IPS DF 6.9 (cell line): ENCODE data around the gene PKP2.

Experiments
- DNase-seq: peaks from one replicate; pipeline ENCODE4 v3.0.0-alpha.2; 2013; ENCODE audit warnings: low read depth, low spot score
- H3K27ac ChIP-seq: one replicate; pipeline ENCODE4 v1.5.1; 2013; ENCODE audit warnings: low read length, control low read depth
- H3K27me3 ChIP-seq: 2 replicates; pipeline ENCODE4 v1.6.1; 2013; ENCODE audit warnings: mild to moderate bottlenecking, low read length; ENCODE audit not compliant: control insufficient read depth, insufficient read depth
- H3K36me3 ChIP-seq: 2 replicates; pipeline ENCODE4 v1.6.1; 2013; ENCODE audit warnings: low read length; ENCODE audit not compliant: control insufficient read depth, insufficient read depth
- H3K4me1 ChIP-seq: 2 replicates; pipeline ENCODE4 v1.6.1; 2013; ENCODE audit warnings: low read length; ENCODE audit not compliant: control insufficient read depth, insufficient read depth
- H3K4me3 ChIP-seq: 2 replicates; pipeline ENCODE4 v1.5.1; 2013; ENCODE audit warnings: mild to moderate bottlenecking, low read length
- H3K9me3 ChIP-seq: 2 replicates; pipeline ENCODE4 v1.6.1; 2013; ENCODE audit warnings: low read length, inconsistent platforms; ENCODE audit not compliant: control insufficient read depth, insufficient read depth
- WGBS: extraction: QIAGEN DNeasy Blood & Tissue Kit; methylation state at CpG from one replicate; pipeline ENCODE4 v1.1.7; 2013; ENCODE audit warnings: mixed read lengths, missing lambda C conversion rate; ENCODE audit not compliant: insufficient read length, insufficient coverage; 5-methylcytosine and 5-hydroxymethylcytosine counted together

Gene PKP2

GRCh38 chr12:32907898-32908476, 11.4 kb upstream of the PKP2 start:
- H3K4me1 ChIP-seq: 0 out of 2 replicates have a peak, but pooled peaks cover 1% of the 10 kb centered on the region
- no peak overlapping the region for H3K4me3 ChIP-seq
- DNase-seq: no peak
- H3K27me3 ChIP-seq: no peaks in the 10 kb centered on the region
- H3K9me3 ChIP-seq: no peaks in the 10 kb centered on the region
- no CpG with 5 or more reads among the region's 10 CpGs for WGBS
- H3K27ac ChIP-seq: no peak overlapping the region
- H3K36me3 ChIP-seq: no peaks in the 10 kb centered on the region

GRCh38 chr12:32907166-32907565, 10.6 kb upstream of the PKP2 start:
- Histone ChIP-seq H3K36me3 (no peaks in the 10 kb centered on the region), H3K27ac (no peak overlapping the region), H3K4me1 (0 out of 2 replicates have a peak, but pooled peaks cover 1% of the 10 kb centered on the region), H3K4me3 (no peak overlapping the region), H3K27me3 (no peaks in the 10 kb centered on the region), H3K9me3 (no peaks in the 10 kb centered on the region)
- no CpG with 5 or more reads among the region's 2 CpGs for WGBS
- no peak for DNase-seq

GRCh38 chr12:32906399-32907165, 10.0 kb upstream of the PKP2 start:
- Histone ChIP-seq H3K9me3 (no peaks in the 10 kb centered on the region), H3K4me1 (0 out of 2 replicates have a peak, but pooled peaks cover 1% of the 10 kb centered on the region), H3K27me3 (no peaks in the 10 kb centered on the region), H3K4me3 (no peak overlapping the region), H3K36me3 (no peaks in the 10 kb centered on the region), H3K27ac (no peak overlapping the region)
- no peak for DNase-seq
- WGBS: no CpG with 5 or more reads among the region's 9 CpGs

- no peaks in the 10 kb centered on the region for H3K36me3 ChIP-seq
- no peaks in the 10 kb centered on the region for H3K9me3 ChIP-seq
- H3K4me3 ChIP-seq: no peak overlapping the region
- H3K27ac ChIP-seq: no peak overlapping the region
- no peaks in the 10 kb centered on the region for H3K27me3 ChIP-seq
- DNase-seq: no peak
- H3K4me1 ChIP-seq: 0 out of 2 replicates have a peak, but pooled peaks cover 1% of the 10 kb centered on the region
- WGBS: no CpG with 5 or more reads among the region's 1 CpG
Observed at GRCh38 chr12:32903763-32904162, 7.2 kb upstream of the PKP2 start.

- no peak overlapping the region for H3K4me3 ChIP-seq
- H3K27ac ChIP-seq: no peak overlapping the region
- no peak for DNase-seq
- WGBS: no CpG with 5 or more reads among the region's 1 CpG
- H3K9me3 ChIP-seq: no peaks in the 10 kb centered on the region
- H3K27me3 ChIP-seq: no peaks in the 10 kb centered on the region
- H3K36me3 ChIP-seq: no peaks in the 10 kb centered on the region
- 0 out of 2 replicates have a peak, but pooled peaks cover 1% of the 10 kb centered on the region for H3K4me1 ChIP-seq
Observed at GRCh38 chr12:32903318-32903717, 6.7 kb upstream of the PKP2 start.

GRCh38 chr12:32902287-32902997, 5.9 kb upstream of the PKP2 start:
- no peaks in the 10 kb centered on the region for H3K9me3 ChIP-seq
- H3K4me1 ChIP-seq: 0 out of 2 replicates have a peak, but pooled peaks cover 1% of the 10 kb centered on the region
- no peak for DNase-seq
- H3K4me3 ChIP-seq: no peak overlapping the region
- H3K27me3 ChIP-seq: no peaks in the 10 kb centered on the region
- WGBS: no CpG with 5 or more reads among the region's 4 CpGs
- H3K36me3 ChIP-seq: no peaks in the 10 kb centered on the region
- no peak overlapping the region for H3K27ac ChIP-seq

GRCh38 chr12:32901553-32901952, 5.0 kb upstream of the PKP2 start:
- no peak overlapping the region for H3K27ac ChIP-seq
- H3K9me3 ChIP-seq: no peaks in the 10 kb centered on the region
- H3K4me1 ChIP-seq: 0 out of 2 replicates have a peak, but pooled peaks cover 1% of the 10 kb centered on the region
- no peak for DNase-seq
- WGBS: no CpG with 5 or more reads among the region's 4 CpGs
- H3K4me3 ChIP-seq: no peak overlapping the region
- no peaks in the 10 kb centered on the region for H3K27me3 ChIP-seq
- no peaks in the 10 kb centered on the region for H3K36me3 ChIP-seq

- Histone ChIP-seq H3K27me3 (no peaks in the 10 kb centered on the region), H3K27ac (no peak overlapping the region), H3K4me1 (no peaks in the 10 kb centered on the region), H3K9me3 (no peaks in the 10 kb centered on the region), H3K36me3 (no peaks in the 10 kb centered on the region), H3K4me3 (no peak overlapping the region)
- WGBS: no CpG with 5 or more reads among the region's 10 CpGs
- DNase-seq: no peak
Observed at GRCh38 chr12:32897687-32898573, 1.4 kb upstream of the PKP2 start.

- H3K4me3 ChIP-seq: peak overlapping the region; percentile 96; the same call in 1 of the 2 replicates
- DNase-seq: no peak
- no CpG with 5 or more reads among the region's 6 CpGs for WGBS
- H3K36me3 ChIP-seq: no peaks in the 10 kb centered on the region
- H3K27ac ChIP-seq: no peak overlapping the region
- H3K27me3 ChIP-seq: no peaks in the 10 kb centered on the region
- H3K4me1 ChIP-seq: no peaks in the 10 kb centered on the region
- H3K9me3 ChIP-seq: no peaks in the 10 kb centered on the region
Observed at GRCh38 chr12:32897281-32897610, 669 bp upstream of the PKP2 start.
